Measurements from ENCODE around the gene WIPF3.

GRCh38 chr7:29919790-29920189 is 113.5 kb downstream of the WIPF3 start:
- TF ChIP-seq EZH2phosphoT487 (IDR thresholded peaks at IDR 0.05; ENCODE audit: borderline replicate concordance) (no peak), CTCF (conservative IDR thresholded peaks at IDR 0.05; ENCODE audit: low read length) (no peak)

Data from Loucy (cell line).